Activated T-helper 1 cell treated with Interleukin-2 at 50 U/mL for 16 hours (primary cell): Measurements from ENCODE around the gene CHMP1A.
"Not testable (repeated sequence)": the region's sequence is repeated elsewhere in the genome, so short reads cannot be mapped to it uniquely, and the experiment has no call there.

ENCODE experiments used
- DNase-seq: peaks from one replicate; pipeline ENCODE4 v3.0.0-alpha.2; 2020; ENCODE audit warnings: low read depth

CHMP1A gene

DNA sequence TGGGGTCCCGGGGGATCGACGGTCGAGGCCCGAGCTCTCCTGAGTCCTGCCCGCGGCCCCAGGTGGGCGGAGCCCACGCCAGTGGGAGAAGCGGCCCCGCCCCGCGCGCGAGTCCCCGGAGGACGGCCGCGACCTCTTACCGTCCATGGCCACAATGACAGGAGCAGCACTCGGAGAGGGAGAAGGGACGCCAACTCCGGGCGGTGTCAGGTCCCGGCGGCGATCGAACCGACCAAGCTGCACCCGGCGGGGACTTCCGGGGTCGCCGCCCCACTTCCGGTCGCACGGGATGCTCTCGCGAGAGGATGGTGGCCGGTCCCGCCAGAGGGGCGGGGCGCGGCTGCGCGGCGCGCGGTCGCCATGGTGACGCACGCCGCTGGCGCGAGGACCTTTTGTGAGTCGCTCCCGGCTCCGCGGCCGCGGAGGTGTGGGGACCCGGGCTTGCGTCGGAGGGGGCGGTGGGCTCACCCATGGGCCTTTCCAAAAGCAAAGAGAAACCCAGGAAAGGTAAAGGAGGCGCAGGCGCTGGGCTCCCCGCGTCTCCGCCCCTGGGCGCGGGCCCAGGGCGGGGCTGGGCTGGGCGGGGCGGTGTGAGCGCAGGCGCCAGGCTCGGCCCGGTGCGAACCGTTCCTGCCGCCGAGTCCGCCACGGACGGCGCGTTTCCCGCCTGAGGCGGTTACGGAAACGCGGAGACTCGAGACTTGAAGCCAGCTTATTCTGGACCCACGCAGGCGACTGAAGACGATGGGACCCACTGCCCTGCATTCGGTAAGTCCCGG lies at the start of gene CHMP1A, which contains the start of gene SPATA33:
Gene CHMP1A (minus strand): TSS at position 267 of the 779 bp plus-strand sequence. CDS start 120 bp downstream, at position 147.
Gene SPATA33 (plus strand): TSS at position 395 of the 779 bp plus-strand sequence. CDS start 76 bp downstream, at position 471.
- DNase-seq, result peak; percentile 91

DNA sequence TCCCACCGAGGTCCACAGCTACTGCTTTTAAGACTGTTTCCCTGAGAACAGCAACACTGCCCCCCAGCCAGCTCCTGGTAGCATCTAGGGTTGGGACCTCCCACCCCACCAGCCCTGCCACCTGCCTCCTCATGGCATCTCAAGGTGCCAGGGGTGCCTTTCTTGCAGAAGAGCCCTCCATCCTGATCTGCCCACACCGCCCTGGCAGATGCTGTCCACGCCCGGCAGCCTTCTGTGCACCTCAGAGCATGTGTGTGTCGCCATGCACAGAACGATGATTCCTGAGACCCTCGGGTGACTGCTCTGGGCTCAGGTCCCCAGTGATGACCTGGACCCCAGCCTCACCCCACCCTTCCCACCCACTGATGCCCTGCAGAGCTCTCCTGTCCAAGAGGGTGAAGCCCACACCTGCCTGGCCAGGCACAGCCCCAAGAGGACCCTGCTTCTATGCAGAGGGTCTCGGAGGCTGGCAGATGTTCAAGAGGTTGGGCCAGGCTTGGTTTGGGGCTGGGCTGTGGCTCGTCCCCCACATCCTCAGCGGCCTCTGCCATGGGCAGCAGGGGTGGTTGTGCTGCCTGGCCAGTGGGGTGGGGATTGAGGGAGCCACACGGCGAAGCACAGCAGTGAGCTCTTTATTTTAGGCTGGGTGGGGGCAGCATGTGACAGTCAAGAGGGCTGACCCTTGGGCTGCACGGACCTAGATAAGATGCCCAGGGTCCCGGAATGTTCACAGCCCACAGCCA lies 49.2 kb upstream of the CHMP1A start:
- no peak for DNase-seq

DNA sequence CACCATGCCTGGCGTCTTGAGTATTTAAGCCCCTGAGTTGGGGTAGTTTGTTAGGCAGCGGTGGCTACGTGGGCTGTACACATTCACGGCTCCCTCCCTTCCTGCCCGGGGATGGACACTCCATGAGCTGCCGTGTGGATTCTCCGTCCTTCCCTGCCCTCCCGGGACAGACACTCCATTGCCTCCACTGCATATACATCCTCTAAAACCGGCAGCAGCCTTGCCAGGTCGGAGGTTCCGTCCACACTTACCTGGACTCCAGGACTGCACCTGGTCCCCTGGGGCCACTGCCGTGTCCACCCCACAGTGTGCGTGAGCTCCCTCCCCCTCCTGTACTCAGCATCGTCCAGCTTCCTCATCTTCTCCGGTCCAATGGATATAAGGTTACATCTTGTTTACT lies 47.5 kb upstream of the CHMP1A start:
- no peak for DNase-seq

DNA sequence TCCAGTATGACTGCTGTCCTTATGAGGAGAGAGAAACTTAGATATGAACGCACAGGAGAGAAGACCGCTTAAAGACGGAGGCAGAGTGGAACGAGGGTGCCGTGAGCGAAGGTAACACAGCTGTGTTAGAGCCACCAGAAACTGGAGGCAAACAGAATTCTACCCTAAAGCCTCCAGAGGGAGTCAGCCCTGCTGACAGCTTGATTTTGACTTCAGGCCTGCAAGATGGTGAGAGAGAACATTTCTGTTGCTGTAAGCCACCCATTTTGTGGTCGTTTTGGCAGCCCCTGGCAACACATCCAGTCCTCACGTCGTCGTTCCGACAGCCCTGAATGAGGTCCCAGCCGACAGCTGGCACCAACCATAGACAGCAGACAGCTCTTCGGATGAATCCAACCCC lies 46.8 kb upstream of the CHMP1A start:
- DNase-seq, result no peak

DNA sequence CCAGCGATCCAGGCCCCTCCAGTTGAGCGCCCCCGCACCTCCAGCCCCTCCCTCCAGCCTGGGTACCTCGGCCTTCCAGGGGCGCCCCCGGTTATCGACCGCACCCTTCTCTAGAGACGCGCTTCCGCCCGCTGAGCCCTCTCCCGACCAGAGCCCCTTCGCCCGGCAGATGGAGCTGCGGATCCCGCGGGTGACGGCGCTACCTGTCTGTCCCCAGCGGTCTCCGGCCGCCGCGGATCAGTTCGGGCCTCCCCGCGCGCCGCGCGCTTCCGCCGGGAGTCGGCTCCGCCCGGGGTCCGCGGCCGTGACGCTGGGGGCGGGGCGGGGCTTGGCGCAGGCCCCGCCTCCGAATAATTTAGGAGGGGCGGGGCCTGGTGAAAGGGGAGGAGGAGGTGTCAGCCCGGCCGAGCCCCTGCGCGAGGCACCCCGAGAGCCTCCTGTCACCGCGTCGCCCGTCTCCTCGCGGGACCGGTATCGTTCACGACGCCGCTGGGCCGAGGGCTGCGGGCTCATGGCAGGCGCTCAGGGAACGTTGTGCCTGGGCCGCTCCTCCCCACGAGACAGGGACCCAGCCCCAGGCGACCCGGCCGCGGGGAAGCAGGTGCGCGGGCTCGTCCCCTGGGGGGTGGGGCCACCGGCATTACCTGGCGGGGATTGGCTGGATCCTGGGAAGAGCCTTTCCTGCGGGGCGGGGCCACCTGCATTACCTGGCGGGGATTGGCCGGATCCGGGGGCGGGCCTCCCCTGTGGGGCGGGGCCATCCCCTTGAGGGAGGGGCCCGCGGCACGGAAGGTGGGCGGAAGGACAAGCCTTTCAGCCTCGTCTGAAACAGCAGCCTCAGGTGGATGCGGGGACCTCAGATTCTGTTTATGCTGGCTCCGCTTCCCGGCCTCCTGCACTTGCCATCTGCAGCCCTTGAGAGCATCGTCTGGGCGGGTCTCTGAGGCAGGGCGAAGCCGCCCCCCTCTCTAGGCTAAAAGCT lies 44.2 kb upstream of the CHMP1A start, which contains the start of gene SPATA2L:
Gene SPATA2L (minus strand): TSS at position 281 of the 982 bp plus-strand sequence. CDS start 473 bp downstream, outside the sequence.
- peak; percentile 97 for DNase-seq

DNA sequence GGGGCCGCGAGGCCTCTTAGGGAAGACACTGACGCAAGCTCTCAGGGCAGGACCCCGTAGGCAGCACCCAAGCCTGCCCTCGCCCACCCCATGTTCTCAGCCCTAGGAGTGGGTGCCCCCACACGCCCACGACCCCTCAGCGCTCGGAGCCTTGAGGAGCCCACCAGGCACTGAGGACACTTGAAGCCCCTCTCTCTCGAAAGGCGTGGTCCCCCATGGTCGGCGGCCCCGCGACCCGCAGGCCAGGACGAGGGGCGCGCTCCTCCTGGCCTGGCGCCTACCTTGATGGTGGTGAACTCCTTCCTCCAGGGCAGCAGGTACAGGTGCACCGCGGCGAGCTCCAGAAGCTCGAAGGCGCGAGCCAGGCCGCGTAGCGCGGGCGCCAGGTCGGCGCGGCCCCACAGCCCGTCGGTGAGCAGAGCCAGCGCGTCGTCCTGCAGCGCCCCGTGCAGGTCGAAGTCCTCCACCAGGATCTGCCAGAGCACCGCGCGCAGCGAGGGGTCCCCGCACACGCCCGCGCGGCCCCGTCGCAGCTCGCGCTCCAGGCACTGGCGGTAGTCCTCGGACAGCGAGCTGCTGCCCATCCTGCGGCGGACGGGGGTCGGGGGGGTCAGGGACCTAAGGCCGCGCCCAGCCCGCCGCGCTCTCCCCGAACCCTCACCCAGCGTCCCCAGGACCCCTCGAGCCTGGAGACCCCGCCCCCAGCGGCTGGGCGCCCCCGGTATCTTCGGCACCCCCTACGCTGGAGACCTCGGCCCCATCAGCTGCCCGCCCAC lies 43.3 kb upstream of the CHMP1A start:
- DNase-seq, result peak; percentile 47

DNA sequence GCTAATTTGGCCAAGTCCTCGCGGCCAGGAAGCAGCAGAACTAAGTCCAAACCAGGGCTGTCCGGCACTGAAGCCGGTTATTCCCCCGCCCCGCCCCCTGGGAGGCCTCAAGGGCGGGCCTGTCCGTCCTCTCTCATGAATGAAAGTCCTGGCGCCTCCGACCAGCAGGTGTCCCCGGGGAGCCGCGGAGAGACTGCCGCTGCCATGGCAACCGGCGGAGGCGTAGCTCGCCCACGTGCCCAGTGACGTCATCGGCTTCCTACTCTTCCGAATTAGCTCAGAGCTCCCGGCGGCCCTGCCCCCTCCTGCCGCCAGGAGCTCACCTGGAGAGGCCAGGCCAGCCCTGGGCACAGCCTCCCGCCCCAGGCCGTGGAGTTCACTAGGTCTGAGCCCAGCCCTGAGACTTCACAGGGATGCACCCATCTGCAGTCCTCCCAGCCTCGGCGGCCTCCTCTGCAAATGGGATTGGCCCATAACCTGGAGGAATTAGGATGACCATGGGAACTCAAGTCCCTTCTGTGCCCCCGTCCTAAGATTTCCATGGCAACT lies 42.7 kb upstream of the CHMP1A start:
- DNase-seq, result peak; percentile 92

GRCh38 chr16:89699629-89700099 lies 42.2 kb upstream of the CHMP1A start:
- not testable (repeated sequence) for DNase-seq

DNA sequence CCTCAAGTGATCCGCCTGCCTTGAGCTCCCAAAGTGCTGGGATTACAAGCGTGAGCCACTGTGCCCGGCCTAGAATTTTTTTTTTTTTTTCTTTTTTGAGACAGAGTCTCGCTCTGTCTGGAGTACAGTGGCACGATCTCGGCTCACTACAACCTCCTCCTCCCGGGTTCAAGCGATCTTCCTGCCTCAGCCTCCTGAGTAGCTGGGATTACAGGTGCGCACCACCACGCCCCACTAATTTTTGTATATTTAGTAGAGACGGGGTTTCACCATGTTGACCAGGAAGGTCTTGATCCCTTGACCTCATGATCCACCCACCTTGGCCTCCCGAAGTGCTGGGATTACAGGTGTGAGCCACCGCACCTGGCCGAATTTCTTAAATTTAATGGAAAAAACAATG lies 41.2 kb upstream of the CHMP1A start:
- not testable (repeated sequence) for DNase-seq

- DNase-seq, result no peak
These were observed 40.3 kb upstream of the CHMP1A start for GRCh38 chr16:89697616-89698331.

GRCh38 chr16:89697161-89697615 lies 39.7 kb upstream of the CHMP1A start:
- DNase-seq, result no peak

DNA sequence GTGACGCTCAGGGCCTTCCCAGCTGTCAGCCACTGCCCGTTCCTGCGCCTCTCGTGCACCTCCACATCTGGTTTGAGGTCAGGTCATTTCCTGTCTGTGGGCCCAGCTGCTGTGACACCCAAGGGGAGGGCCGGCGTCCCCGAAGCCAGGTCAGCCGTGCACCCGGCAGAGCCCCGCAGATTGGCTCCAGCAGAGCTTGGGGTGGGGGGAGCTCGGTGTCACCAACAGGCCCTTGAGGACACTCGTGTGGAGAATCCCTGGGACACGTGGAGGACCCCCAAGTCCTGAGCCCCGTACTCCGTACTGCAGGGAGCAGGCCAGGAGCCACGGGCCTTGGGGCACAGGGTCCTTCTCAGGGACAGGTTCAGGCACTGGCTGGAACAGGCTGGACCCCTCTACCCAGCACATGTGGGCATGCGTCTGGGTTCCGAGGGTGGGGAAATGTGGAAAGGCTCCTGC lies 39.2 kb upstream of the CHMP1A start:
- DNase-seq, result no peak

GRCh38 chr16:89695875-89696669 lies 38.6 kb upstream of the CHMP1A start:
- no peak for DNase-seq

GRCh38 chr16:89695086-89695874 lies 37.8 kb upstream of the CHMP1A start:
- DNase-seq, result no peak

GRCh38 chr16:89694784-89695085 lies 37.2 kb upstream of the CHMP1A start:
- DNase-seq, result not testable (repeated sequence)

GRCh38 chr16:89693931-89694783 lies 36.6 kb upstream of the CHMP1A start:
- DNase-seq, result no peak

- DNase-seq, result no peak
These were observed 35.8 kb upstream of the CHMP1A start for GRCh38 chr16:89693289-89693731.
